GM23338 (cell line): ENCODE data around the gene GLMP. TPM values are rescaled to one million over a fixed set of nuclear protein-coding genes. Genes with fewer than 3 reads are reported as not detected.

ENCODE experiments used
- ATAC-seq: fragments of 200-7000 bp; cut with Tn5 transposase; 3 replicates; pipeline ENCODE4 v1.9.1; 2020
- DNase-seq: peaks from one replicate; pipeline ENCODE4 v3.0.0-alpha.2; 2015; ENCODE audit warnings: low spot score
- H2AFZ ChIP-seq: fragments of 200-600 bp; sonication (generic); 2 replicates; pipeline ENCODE4 v1.8.0; 2016; ENCODE audit warnings: antibody characterized with exemption, mild to moderate bottlenecking, moderate library complexity
- H3F3A ChIP-seq: fragments of 200-600 bp; sonication (generic); replicated peaks from 2 replicates; pipeline ENCODE4 v1.8.0; 2017; ENCODE audit warnings: antibody characterized with exemption, mixed run types, low read depth
- H3K27ac ChIP-seq: fragments of 200-600 bp; sonication (generic); 2 replicates; pipeline ENCODE4 v1.6.1; 2016; ENCODE audit warnings: low read depth
- H3K27me3 ChIP-seq: fragments of 200-600 bp; sonication (generic); 2 replicates; pipeline ENCODE4 v1.8.0; 2016; ENCODE audit warnings: mild to moderate bottlenecking, mixed run types, moderate library complexity; ENCODE audit not compliant: insufficient read depth
- H3K36me3 ChIP-seq: fragments of 200-600 bp; sonication (generic); 2 replicates; pipeline ENCODE4 v1.8.0; 2016; ENCODE audit warnings: mild to moderate bottlenecking; ENCODE audit not compliant: insufficient read depth
- H3K4me1 ChIP-seq: fragments of 200-600 bp; sonication (generic); 2 replicates; pipeline ENCODE4 v1.8.0; 2016; ENCODE audit warnings: mild to moderate bottlenecking, moderate library complexity; ENCODE audit not compliant: insufficient read depth
- H3K4me2 ChIP-seq: fragments of 200-600 bp; sonication (generic); 2 replicates; pipeline ENCODE4 v1.7.1; 2017; ENCODE audit warnings: mixed run types
- H3K4me3 ChIP-seq: fragments of 200-600 bp; sonication (generic); 2 replicates; pipeline ENCODE4 v1.6.1; 2016; ENCODE audit warnings: mixed run types
- H3K79me2 ChIP-seq: fragments of 200-600 bp; sonication (generic); replicated peaks from 2 replicates; pipeline ENCODE4 v1.8.0; 2017; ENCODE audit warnings: mild to moderate bottlenecking; ENCODE audit not compliant: insufficient read depth
- H3K9me2 ChIP-seq: fragments of 200-600 bp; sonication (generic); 2 replicates; pipeline ENCODE4 v1.8.0; 2017; ENCODE audit not compliant: insufficient read depth
- H4K20me1 ChIP-seq: fragments of 200-600 bp; sonication (generic); replicated peaks from 2 replicates; pipeline ENCODE4 v1.8.0; 2017; ENCODE audit warnings: mild to moderate bottlenecking; ENCODE audit not compliant: insufficient read depth
- H3K27ac Mint-ChIP-seq: 2 replicates; pipeline ENCODE4 v1.8.0; 2020; ENCODE audit warnings: inconsistent platforms, mild to moderate bottlenecking, moderate library complexity, mixed read lengths
- H3K27me3 Mint-ChIP-seq: 3 replicates; pipeline ENCODE4 v1.8.0; 2022; ENCODE audit warnings: low read depth, mild to moderate bottlenecking, moderate library complexity, mixed read lengths, inconsistent platforms; ENCODE audit not compliant: insufficient read depth, poor library complexity
- H3K36me3 Mint-ChIP-seq: 3 replicates; pipeline ENCODE4 v1.8.0; 2021; ENCODE audit warnings: low read depth, mild to moderate bottlenecking, inconsistent platforms, moderate library complexity, mixed read lengths
- H3K4me1 Mint-ChIP-seq: 3 replicates; pipeline ENCODE4 v1.8.0; 2020; ENCODE audit warnings: mild to moderate bottlenecking, inconsistent platforms, mixed read lengths
- H3K4me3 Mint-ChIP-seq: 3 replicates; pipeline ENCODE4 v1.8.0; 2021; ENCODE audit warnings: moderate library complexity, mild to moderate bottlenecking, inconsistent platforms, mixed read lengths
- H3K9me3 Mint-ChIP-seq: 3 replicates; pipeline ENCODE4 v1.8.0; 2020; ENCODE audit warnings: moderate library complexity, mild to moderate bottlenecking, inconsistent platforms, mixed read lengths
- CTCF ChIP-seq, 2 experiments: fragments of 200-600 bp in 1 of 2; sonication (generic) in 1 of 2; conservative IDR thresholded peaks; 2 replicates each; pipeline versions ENCODE4 v1.5.1 to v1.6.1; 2016 to 2017; ENCODE audit warnings: antibody characterized with exemption in 2 of 2, low read depth in 2 of 2, mild to moderate bottlenecking in 2 of 2, moderate library complexity in 1 of 2
- ETS1 ChIP-seq: IDR thresholded peaks from 2 replicates; pipeline ENCODE4 v1.6.1; 2016; ENCODE audit warnings: antibody characterized with exemption
- EZH2 ChIP-seq: fragments of 200-600 bp; sonication (generic); IDR thresholded peaks from one replicate; pipeline ENCODE4 v1.8.0; 2017; ENCODE audit warnings: antibody characterized with exemption, mild to moderate bottlenecking, low read depth; ENCODE audit not compliant: unreplicated experiment
- EZH2phosphoT487 ChIP-seq: fragments of 200-600 bp; sonication (generic); IDR thresholded peaks from one replicate; pipeline ENCODE4 v1.8.1; 2018; ENCODE audit warnings: antibody characterized with exemption; ENCODE audit not compliant: unreplicated experiment
- JUNB ChIP-seq: IDR thresholded peaks from one replicate; pipeline ENCODE4 v1.6.1; 2016; ENCODE audit warnings: antibody characterized with exemption; ENCODE audit not compliant: unreplicated experiment
- NANOG ChIP-seq: IDR thresholded peaks from 2 replicates; pipeline ENCODE4 v1.6.1; 2016; ENCODE audit warnings: antibody characterized with exemption, borderline replicate concordance
- POLR2AphosphoS5 ChIP-seq: IDR thresholded peaks from 2 replicates; pipeline ENCODE4 v1.6.1; 2016; ENCODE audit warnings: antibody characterized with exemption, low read depth
- REST ChIP-seq: IDR thresholded peaks from one replicate; pipeline ENCODE4 v1.6.1; 2018; ENCODE audit warnings: antibody characterized with exemption; ENCODE audit not compliant: unreplicated experiment
- ZNF114 ChIP-seq: fragments of 250-450 bp; sonication (Bioruptor Pico); IDR thresholded peaks from 2 replicates; pipeline ENCODE4 v1.5.0; 2020; ENCODE audit warnings: mild to moderate bottlenecking, moderate library complexity
- ZNF331 ChIP-seq: fragments of 250-450 bp; sonication (Bioruptor Pico); IDR thresholded peaks from 2 replicates; pipeline ENCODE4 v1.5.0; 2020; ENCODE audit warnings: low read depth, mild to moderate bottlenecking, moderate library complexity
- polyA plus RNA-seq: library from polyadenylated mRNA; unstranded; fragments of >200 nt; fragmentation: Nextera tagmentation; extraction: Ambion mirVana; gene quantifications from 2 replicates; pipeline ENCODE4 v1.2.1, GENCODE V29; 2016
- total RNA-seq: library from RNA; depleted of rRNA; stranded (reverse); fragments of >200 nt; shearing (Covaris generic); gene quantifications from 2 replicates; pipeline ENCODE4 v1.2.3, GENCODE V29; 2014

Gene GLMP
- total and polyA plus RNA-seq, 2 experiments from 2014 or later: 33.6 to 41.9 TPM

DNA sequence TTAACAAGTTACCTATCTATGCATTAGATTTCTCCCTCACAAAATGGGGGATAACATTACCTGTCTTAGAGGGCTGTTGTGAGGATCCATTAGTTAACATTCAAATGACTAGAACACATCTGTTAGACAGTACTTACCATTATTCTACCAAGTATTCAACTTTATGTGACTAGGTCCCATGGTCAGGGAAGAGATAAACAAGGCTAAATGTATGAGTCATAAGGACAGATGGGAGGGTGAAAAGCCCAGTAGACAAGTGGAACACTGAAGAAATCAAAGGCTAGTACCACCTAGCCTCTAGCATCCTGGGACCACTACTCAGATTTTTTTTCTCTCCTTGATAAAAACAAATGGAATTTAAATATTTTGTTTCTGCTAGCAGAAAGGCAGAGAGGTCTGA lies 12.6 kb upstream of the GLMP start:
- no peaks in the 10 kb centered on the region for H3K27me3 ChIP-seq
- peaks cover 27% of the 10 kb centered on the region for H4K20me1 ChIP-seq
- peaks cover 64% of the 10 kb centered on the region for H3K36me3 ChIP-seq
- H3K4me1 ChIP-seq: no peaks in the 10 kb centered on the region
- H3K4me3 ChIP-seq: no peak overlapping the region
- no peaks in the 10 kb centered on the region for H3K9me2 ChIP-seq
- no peaks in the 10 kb centered on the region; the same call in 1 of the 2 replicates for H3K79me2 ChIP-seq
- no peak for DNase-seq
- Mint-ChIP-seq H3K36me3 (peaks cover 80% of the 10 kb centered on the region), H3K27me3 (peaks cover 7% of the 10 kb centered on the region), H3K4me1 (no peaks in the 10 kb centered on the region), H3K27ac (no peak overlapping the region), H3K9me3 (no peaks in the 10 kb centered on the region), H3K4me3 (no peak overlapping the region)
- peaks cover 53% of the 10 kb centered on the region for H3F3A ChIP-seq
- ATAC-seq: no peak
- H3K27ac ChIP-seq: no peak overlapping the region
- no peak overlapping the region for H3K4me2 ChIP-seq
- no peak for TF ChIP-seq EZH2phosphoT487
- no peak for TF ChIP-seq REST
- no peak for TF ChIP-seq NANOG
- no peak for TF ChIP-seq JUNB
- TF ChIP-seq ZNF331 (CRISPR knock-in tag): no peak
- no peak for TF ChIP-seq EZH2
- no peak for TF ChIP-seq ZNF114 (CRISPR knock-in tag)
- TF ChIP-seq ETS1: no peak
- TF ChIP-seq POLR2AphosphoS5: no peak
- TF ChIP-seq CTCF (conservative IDR thresholded peaks at IDR 0.05; ENCODE audit: low read depth in 2 of 2): no peak
- no peak overlapping the region for H2AFZ ChIP-seq

GRCh38 chr1:156305215-156305614 lies 9.7 kb upstream of the GLMP start:
- peaks cover 13% of the 10 kb centered on the region for H4K20me1 ChIP-seq
- Mint-ChIP-seq H3K36me3 (peaks cover 51% of the 10 kb centered on the region), H3K4me3 (no peak overlapping the region)
- no peak for TF ChIP-seq POLR2AphosphoS5
- TF ChIP-seq CTCF (conservative IDR thresholded peaks at IDR 0.05; ENCODE audit: low read depth in 2 of 2): no peak
- no peak for TF ChIP-seq ETS1
- TF ChIP-seq NANOG: no peak
- no peak for TF ChIP-seq ZNF331 (CRISPR knock-in tag)
- no peak for TF ChIP-seq REST

More at GRCh38 chr1:156305215-156305614, 9.7 kb upstream of the GLMP start:
- Histone ChIP-seq H3K79me2 (no peaks in the 10 kb centered on the region), H3F3A (peaks cover 39% of the 10 kb centered on the region; the same call in 1 of the 2 replicates), H3K9me2 (no peaks in the 10 kb centered on the region), H3K27ac (no peak overlapping the region), H2AFZ (no peak overlapping the region), H3K36me3 (peaks cover 35% of the 10 kb centered on the region), H3K4me1 (no peaks in the 10 kb centered on the region), H3K4me2 (no peak overlapping the region), H3K27me3 (no peaks in the 10 kb centered on the region), H3K4me3 (no peak overlapping the region)
- Mint-ChIP-seq H3K27ac (no peak overlapping the region), H3K27me3 (peaks cover 10% of the 10 kb centered on the region), H3K9me3 (no peaks in the 10 kb centered on the region), H3K4me1 (no peaks in the 10 kb centered on the region)
- no peak for DNase-seq
- no peak for ATAC-seq
